Tibial nerve (tissue), 4 donors: Measurements from ENCODE around the gene PRIM1.
"Not testable (repeated sequence)": the region's sequence is repeated elsewhere in the genome, so short reads cannot be mapped to it uniquely, and the experiment has no call there.

Source experiments
- EP300 ChIP-seq, 2 donors: sonication (generic); formaldehyde crosslinking; IDR thresholded peaks; one replicate each; pipeline ENCODE4 v1.6.1; 2017; ENCODE audit warnings: antibody characterized with exemption in 2 of 2, mild to moderate bottlenecking in 1 of 2
- POLR2A ChIP-seq, 2 donors: fragments of 450-650 bp; IDR thresholded peaks; one replicate each; pipeline ENCODE4 v1.6.1; 2017; ENCODE audit warnings: antibody characterized with exemption in 2 of 2, mild to moderate bottlenecking in 2 of 2, moderate library complexity in 2 of 2
- TF ChIP-seq, protein P1 (sequence below), 5 experiments: fragments of 200-600 bp in 3 of 5; fragments of 450-650 bp in 2 of 5; sonication (generic) in 3 of 5; IDR thresholded peaks; one replicate each; pipeline ENCODE4 v1.5.1; 2016 to 2019; ENCODE audit warnings: antibody characterized with exemption in 5 of 5, mild to moderate bottlenecking in 3 of 5, moderate library complexity in 2 of 5

DNA sequence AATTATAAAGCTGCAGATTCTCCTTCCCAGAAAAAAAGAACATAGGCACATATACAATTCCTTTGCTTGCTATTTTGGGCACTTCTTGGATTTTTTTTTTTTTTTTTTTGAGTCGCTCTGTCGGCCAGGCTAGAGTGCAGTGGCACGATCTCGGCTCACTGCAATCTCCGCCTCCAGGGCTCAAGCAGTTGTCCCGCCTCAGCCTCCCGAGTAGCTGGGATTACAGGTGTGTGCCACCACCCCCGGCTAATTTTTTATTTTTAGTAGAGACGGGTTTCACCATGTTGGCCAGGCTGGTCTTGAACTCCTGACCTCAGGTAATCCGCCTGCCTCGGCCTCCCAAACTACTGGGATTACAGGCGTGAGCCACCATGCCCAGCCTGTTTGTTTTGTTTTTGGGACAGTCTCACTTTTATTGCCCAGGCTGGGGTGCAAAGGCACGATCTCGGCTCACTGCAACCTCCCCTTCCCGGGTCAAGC lies 25.9 kb downstream of the PRIM1 start:
- not testable (repeated sequence) for TF ChIP-seq POLR2A, EP300 (IDR thresholded peaks at IDR 0.05)
- TF ChIP-seq, protein P1, sequence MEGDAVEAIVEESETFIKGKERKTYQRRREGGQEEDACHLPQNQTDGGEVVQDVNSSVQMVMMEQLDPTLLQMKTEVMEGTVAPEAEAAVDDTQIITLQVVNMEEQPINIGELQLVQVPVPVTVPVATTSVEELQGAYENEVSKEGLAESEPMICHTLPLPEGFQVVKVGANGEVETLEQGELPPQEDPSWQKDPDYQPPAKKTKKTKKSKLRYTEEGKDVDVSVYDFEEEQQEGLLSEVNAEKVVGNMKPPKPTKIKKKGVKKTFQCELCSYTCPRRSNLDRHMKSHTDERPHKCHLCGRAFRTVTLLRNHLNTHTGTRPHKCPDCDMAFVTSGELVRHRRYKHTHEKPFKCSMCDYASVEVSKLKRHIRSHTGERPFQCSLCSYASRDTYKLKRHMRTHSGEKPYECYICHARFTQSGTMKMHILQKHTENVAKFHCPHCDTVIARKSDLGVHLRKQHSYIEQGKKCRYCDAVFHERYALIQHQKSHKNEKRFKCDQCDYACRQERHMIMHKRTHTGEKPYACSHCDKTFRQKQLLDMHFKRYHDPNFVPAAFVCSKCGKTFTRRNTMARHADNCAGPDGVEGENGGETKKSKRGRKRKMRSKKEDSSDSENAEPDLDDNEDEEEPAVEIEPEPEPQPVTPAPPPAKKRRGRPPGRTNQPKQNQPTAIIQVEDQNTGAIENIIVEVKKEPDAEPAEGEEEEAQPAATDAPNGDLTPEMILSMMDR (IDR thresholded peaks at IDR 0.05) = not testable (repeated sequence)
